OCI-LY7 (cell line): Measurements from ENCODE around the gene MEIS2.

Experiments used
- CTCF ChIP-seq: fragments of 200-600 bp; sonication (generic); conservative IDR thresholded peaks from 2 replicates; pipeline ENCODE4 v1.5.1; 2014; ENCODE audit warnings: mild to moderate bottlenecking, antibody characterized with exemption, low read length, moderate library complexity, mixed read lengths
- EZH2phosphoT487 ChIP-seq: fragments of 200-600 bp; sonication (generic); IDR thresholded peaks from 2 replicates; pipeline ENCODE4 v1.6.1; 2018; ENCODE audit warnings: low read depth, borderline replicate concordance, mild to moderate bottlenecking, mixed run types, antibody characterized with exemption, low read length, moderate library complexity, mixed read lengths

GRCh38 chr15:36964626-36965025 lies 135.7 kb downstream of the MEIS2 start:
- TF ChIP-seq CTCF (no peak), EZH2phosphoT487 (no peak)
